Activated CD4-positive, CD25-positive, alpha-beta regulatory T cell (primary cell): ENCODE measurements around the gene CHRNA7.
"Not testable (repeated sequence)": the region's sequence is repeated elsewhere in the genome, so short reads cannot be mapped to it uniquely, and the experiment has no call there.

ENCODE experiments used
- DNase-seq, 4 experiments: peaks; one replicate each; lab custom pipeline; 2025; lab: John Stamatoyannopoulos, UW

The CHRNA7 gene

DNA sequence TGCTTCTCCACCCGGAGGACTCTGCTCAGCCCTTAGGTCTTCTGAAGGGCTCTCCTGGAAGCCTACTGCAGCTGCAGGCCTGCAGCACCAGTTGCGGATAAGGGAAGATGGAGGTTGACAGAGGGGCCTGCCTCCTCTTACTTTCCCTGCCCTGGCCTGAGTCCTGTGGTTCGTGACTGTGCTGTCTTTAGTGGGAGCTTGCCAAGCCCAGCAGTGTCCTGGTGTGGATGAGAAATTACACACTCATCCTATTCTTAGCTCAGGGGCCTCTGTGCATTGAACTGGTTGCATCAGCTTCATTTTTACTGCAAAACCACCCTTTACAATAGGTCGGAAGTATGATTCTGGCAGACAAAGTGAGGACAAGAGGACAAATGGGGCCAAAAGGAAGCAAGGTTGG lies 163.5 kb downstream of the CHRNA7 start:
- not testable (repeated sequence) for DNase-seq

GRCh38 chr15:32196206-32196605 lies 165.9 kb downstream of the CHRNA7 start:
- not testable (repeated sequence) for DNase-seq

- not testable (repeated sequence) for DNase-seq
These were observed 168.6 kb downstream of the CHRNA7 start for GRCh38 chr15:32198938-32199337.

GRCh38 chr15:32209081-32209480 lies 178.8 kb downstream of the CHRNA7 start:
- DNase-seq, result not testable (repeated sequence)

DNA sequence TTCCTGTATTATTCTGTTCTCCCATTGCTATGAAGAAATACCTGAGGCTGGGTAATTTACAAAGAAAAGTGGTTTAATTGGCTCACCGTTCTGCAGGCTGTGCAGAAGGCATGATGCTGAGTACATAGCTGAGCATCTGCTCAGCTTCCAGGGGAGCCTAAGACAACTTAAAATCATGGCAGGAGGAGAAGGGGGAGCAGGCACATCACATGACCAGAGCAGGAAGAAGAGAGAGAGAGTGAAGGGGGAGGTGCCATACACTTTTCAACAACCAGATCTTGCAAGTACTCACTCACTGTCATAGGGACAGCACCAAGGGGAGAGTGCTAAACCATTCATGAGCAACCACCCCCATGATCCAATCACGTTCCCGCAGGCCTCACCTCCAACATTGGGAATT lies 188.4 kb downstream of the CHRNA7 start:
- no peak for DNase-seq
